Transverse colon (tissue), 4 donors: ENCODE measurements around the gene VEGFB.

Source experiments
- CTCF ChIP-seq, 5 experiments: fragments of 200-600 bp in 3 of 5; fragments of 450-650 bp in 2 of 5; sonication (generic) in 3 of 5; IDR thresholded peaks; 1 replicate in 2 of 5; 2 replicates in 3 of 5; pipeline ENCODE4 v1.5.1; 2016 to 2017; ENCODE audit warnings: antibody characterized with exemption in 5 of 5, inconsistent platforms in 3 of 5, mild to moderate bottlenecking in 2 of 5, moderate library complexity in 1 of 5
- POLR2AphosphoS5 ChIP-seq, 3 donors: sonication (generic); formaldehyde crosslinking; IDR thresholded peaks; one replicate each; pipeline ENCODE4 v1.6.1; 2016; ENCODE audit warnings: antibody characterized with exemption in 3 of 3

GRCh38 chr11:64185693-64186491, 48.5 kb upstream of the VEGFB start, which contains the start of gene STIP1:
- TF ChIP-seq CTCF (IDR thresholded peaks at IDR 0.05) (peak in 4 of 5 experiments; percentile 22 to 49 (median 40)), POLR2AphosphoS5 (IDR thresholded peaks at IDR 0.05) (peak; percentile 87 to 97 (median 94))
